Peyer's patch (tissue), 4 donors: ENCODE measurements around the gene LRRC61.

Experiments
- CTCF ChIP-seq, 6 experiments: fragments of 450-650 bp in 4 of 6; fragments of 200-600 bp in 2 of 6; sonication (generic) in 1 of 6; IDR thresholded peaks; one replicate each; pipeline ENCODE4 v1.5.1; 2017 to 2019; ENCODE audit warnings: antibody characterized with exemption in 6 of 6, mild to moderate bottlenecking in 3 of 6, moderate library complexity in 1 of 6
- POLR2A ChIP-seq, 2 donors: fragments of 450-650 bp; IDR thresholded peaks; one replicate each; pipeline ENCODE4 v1.5.1; 2017; ENCODE audit warnings: antibody characterized with exemption in 2 of 2, mild to moderate bottlenecking in 2 of 2, moderate library complexity in 2 of 2

- TF ChIP-seq CTCF (IDR thresholded peaks at IDR 0.05): no peak
- TF ChIP-seq POLR2A (IDR thresholded peaks at IDR 0.05): no peak
Measured at GRCh38 chr7:150322114-150322832, 882 bp upstream of the LRRC61 start.
